A549 treated with ZK216348 at 1 μM for 4 hours (cell line): ENCODE results near the gene MOV10. TPM values are rescaled to one million over a fixed set of nuclear protein-coding genes. Genes with fewer than 3 reads are reported as not detected.

ENCODE experiments used
- total RNA-seq: library from RNA; stranded (reverse); fragments of 200-300 nt; extraction: Qiagen RNA extraction; gene quantifications from 5 replicates; pipeline ENCODE4 v1.2.3, GENCODE V29; 2022; ENCODE audit warnings: low read depth

The MOV10 gene
- total RNA-seq, result 24.1 to 39.0 TPM (median 32.1 TPM) in 5 replicates

DNA sequence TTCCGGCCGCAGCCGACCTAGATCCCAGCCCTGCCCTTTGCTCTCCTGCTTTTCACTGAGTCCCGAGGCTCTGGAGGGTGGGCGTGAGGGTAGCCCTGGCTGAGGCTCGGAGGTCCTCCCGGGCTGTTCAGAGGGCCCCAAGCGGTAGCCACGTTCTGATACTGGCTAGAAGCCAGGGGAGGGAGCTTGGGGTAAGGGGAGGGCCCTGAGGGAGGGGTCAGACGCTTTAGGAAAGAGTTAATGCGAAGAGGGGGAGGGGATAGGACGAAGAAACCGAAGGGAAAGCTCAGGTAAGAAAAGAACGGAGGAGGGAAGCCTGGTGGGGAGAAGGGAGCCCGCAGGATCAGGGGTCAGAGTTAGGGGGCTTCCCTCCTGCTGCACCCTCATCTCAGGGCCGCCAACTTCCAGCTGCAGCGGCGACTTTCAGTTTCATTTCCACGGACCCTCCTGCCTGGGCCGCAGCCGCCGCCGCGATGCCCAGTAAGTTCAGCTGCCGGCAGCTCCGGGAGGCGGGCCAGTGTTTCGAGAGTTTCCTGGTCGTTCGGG is at the start of gene MOV10:
TSS of gene MOV10 (plus strand) at position 220 of the 546 bp plus-strand sequence. CDS start at position 474, 254 bp downstream.

DNA sequence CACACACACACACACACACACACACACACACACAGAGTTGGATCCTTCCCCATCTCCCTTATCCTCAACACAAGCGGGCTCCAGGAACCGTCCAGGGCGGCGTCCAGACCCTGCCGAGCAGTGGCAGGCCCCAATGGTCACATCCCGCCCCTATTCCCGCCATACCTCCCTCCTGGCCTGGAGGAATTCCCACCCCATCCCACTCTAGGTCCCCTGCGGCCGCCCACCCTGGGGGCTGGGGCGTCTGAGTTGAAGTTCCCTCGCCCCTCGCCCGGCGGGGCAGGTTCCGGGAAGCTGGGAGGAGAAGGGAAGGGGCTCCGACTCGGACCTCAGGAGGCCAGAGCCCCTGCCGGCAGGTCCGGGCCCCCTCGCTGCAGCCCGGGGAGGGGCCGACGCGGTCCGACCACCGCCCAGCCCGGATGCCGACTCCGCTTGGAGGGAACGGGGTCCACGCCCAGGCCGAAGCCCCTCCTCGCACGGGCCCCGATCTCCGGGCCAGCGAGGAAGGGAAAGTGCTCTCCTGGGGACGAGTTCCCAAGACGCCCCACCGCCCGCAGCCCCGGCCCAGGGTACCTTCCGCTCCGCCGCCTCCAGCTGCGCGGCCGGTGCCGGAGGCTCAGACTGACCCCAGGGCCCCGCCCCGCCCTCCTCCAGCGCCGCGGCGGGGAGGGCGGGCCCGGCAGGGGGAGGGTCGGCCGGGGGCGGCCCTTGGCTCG is 32.2 kb downstream of the MOV10 start, which contains the start of gene RHOC:
TSS of gene RHOC (minus strand) at position 623 of the 716 bp plus-strand sequence. CDS start 3,328 bp downstream, outside the sequence.

DNA sequence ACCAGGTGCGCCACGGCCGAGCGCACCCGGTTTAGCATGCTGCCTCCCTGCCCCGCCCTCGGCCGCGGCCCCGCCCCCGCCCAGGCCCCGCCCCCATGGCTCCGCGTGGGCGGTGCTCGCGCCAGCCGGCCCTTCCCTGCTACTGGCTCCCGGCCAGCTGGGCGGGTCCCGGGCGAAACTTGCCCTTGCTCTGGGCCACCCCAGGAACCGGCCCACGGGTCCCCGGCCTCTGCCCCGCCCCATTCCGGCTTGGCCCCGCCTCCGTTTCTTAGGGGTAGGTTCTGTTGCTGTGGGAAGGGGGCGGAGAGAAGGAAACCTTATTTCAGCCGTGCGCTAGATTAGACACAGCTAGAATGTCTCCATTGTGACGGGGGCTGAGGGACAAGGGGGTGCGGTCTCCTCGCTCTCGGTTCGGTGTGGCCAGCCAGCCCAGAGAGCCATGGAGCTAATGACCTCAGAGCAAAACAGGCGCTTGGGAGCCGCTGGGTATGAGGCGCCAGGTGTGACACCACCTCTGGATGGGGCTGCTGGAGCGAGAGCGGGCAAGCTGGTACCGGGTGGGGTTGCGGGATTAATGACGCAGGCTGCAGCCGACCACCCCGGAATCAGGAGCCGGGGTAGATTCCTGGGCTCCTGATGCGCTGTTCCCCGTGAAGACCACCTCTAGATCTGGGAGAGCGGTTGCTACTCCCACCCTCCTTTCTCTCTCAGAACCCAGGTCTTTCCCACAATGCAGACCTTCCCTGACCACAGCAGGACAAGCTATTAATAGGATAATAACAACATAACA is 41.0 kb downstream of the MOV10 start, which contains the start of gene PPM1J:
TSS of gene PPM1J (minus strand) at position 69 of the 790 bp plus-strand sequence. CDS start at position 38, 31 bp downstream.

Other genes starting within 250 kb of the MOV10 start
- gene WNT2B, start 165.7 kb upstream of the MOV10 start, total RNA-seq, result 0.08 to 0.29 TPM (median 0.22 TPM) in 5 replicates
- gene ST7L, start 55.5 kb upstream of the MOV10 start, total RNA-seq, result 10.1 to 15.7 TPM (median 13.1 TPM) in 5 replicates
- 49.4 to 85.3 TPM (median 60.2 TPM) in 5 replicates for gene CAPZA1, start 54.8 kb upstream of the MOV10 start, total RNA-seq
- gene RHOC, start 32.5 kb downstream of the MOV10 start, total RNA-seq, result 360 to 386 TPM (median 367 TPM) in 5 replicates
- gene PPM1J, start 40.7 kb downstream of the MOV10 start, total RNA-seq, result 0.50 to 1.4 TPM (median 1.3 TPM) in 5 replicates